ENCODE results near the gene ITLN1. TPM values are rescaled to one million over a fixed set of nuclear protein-coding genes. Genes with fewer than 3 reads are reported as not detected.
A peak's percentile ranks its signal among the peaks of the same experiment; 100 is the strongest.
"Not testable (repeated sequence)": the region's sequence is repeated elsewhere in the genome, so short reads cannot be mapped to it uniquely, and the experiment has no call there.

Gene ITLN1
- total and polyA plus RNA-seq, 2 experiments from 2014 or later, result 0.34 TPM; not detected in 1

DNA sequence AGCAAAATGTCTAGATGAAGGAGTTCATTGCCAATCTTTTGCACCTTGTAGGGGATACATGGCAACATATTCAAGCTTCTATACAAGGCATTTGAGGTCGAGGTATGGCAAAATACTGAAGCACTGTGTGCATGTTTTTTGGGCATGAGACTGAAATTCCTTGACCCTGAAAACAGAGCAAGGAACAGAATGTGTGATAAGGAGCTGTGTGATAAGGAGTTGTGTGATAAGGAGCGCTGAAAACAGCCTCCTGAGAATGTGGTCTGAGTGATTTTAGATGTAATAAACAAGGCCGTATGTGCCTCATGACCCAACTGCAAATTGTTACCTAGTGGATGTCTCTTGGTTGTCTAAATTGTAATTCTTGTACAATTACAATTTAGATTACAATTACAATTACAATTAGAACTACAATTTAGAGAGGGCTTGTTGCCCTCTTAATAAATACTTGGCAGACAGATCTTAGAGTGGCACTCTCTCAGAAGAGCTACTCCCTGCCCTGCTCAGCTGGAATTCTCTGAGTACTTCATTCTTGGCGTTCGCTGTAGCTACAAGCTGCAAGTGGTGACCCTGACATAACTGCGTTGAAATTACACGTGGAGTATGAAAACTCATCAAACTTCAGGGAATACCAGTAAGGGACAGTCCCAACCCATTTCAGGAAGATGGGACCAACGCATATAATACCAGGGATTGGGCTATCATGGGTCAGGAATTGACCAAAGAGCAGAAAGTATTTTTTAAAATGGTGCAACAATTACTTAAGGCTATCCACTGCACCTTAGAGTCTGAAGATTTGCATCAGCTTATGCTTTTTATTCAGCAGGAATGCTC lies 20.0 kb upstream of the ITLN1 start:
- Histone ChIP-seq H3K4me1 (ENCODE audit: low read depth) (peaks cover 13% of the 10 kb centered on the region), H3K27ac (peak overlapping the region; percentile 66), H3K27me3 (no peaks in the 10 kb centered on the region), H3K9me3 (ENCODE audit: low read depth) (no peaks in the 10 kb centered on the region), H3K36me3 (no peaks in the 10 kb centered on the region), H3K4me3 (no peak overlapping the region)
- TF ChIP-seq, protein P1, sequence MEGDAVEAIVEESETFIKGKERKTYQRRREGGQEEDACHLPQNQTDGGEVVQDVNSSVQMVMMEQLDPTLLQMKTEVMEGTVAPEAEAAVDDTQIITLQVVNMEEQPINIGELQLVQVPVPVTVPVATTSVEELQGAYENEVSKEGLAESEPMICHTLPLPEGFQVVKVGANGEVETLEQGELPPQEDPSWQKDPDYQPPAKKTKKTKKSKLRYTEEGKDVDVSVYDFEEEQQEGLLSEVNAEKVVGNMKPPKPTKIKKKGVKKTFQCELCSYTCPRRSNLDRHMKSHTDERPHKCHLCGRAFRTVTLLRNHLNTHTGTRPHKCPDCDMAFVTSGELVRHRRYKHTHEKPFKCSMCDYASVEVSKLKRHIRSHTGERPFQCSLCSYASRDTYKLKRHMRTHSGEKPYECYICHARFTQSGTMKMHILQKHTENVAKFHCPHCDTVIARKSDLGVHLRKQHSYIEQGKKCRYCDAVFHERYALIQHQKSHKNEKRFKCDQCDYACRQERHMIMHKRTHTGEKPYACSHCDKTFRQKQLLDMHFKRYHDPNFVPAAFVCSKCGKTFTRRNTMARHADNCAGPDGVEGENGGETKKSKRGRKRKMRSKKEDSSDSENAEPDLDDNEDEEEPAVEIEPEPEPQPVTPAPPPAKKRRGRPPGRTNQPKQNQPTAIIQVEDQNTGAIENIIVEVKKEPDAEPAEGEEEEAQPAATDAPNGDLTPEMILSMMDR (IDR thresholded peaks at IDR 0.05; ENCODE audit: low read depth, low read length), result no peak
- peak; percentile 32 to 89 for DNase-seq (ENCODE audit: low read depth in 1 of 2, low spot score in 1 of 2)

DNA sequence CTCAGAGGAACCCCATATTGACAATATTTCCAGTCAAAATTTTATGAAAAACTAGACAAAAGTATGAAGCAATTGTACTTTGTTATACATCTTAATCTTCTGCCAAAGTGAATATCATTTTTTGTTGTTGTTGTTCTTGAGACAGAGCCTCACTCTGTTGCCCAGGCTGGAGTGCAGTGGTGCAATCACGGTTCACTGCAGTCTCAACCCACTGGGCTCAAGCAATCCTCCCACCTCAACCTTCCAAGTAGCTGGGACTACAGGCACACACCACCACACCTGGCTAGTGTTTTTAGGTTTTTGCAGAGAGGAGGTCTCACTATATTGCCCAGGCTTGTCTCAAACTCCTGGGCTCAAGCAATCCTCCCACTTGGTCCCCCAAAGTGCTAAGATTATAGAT lies 17.3 kb upstream of the ITLN1 start:
- not testable (repeated sequence) for H3K36me3 ChIP-seq; H3K27me3 ChIP-seq; H3K9me3 ChIP-seq (ENCODE audit: low read depth); H3K27ac ChIP-seq; H3K4me3 ChIP-seq
- peak in 1 of 2 donors; percentile 15 for DNase-seq (ENCODE audit: low read depth in 1 of 2, low spot score in 1 of 2)
- peaks cover 13% of the 10 kb centered on the region for H3K4me1 ChIP-seq (ENCODE audit: low read depth)

DNA sequence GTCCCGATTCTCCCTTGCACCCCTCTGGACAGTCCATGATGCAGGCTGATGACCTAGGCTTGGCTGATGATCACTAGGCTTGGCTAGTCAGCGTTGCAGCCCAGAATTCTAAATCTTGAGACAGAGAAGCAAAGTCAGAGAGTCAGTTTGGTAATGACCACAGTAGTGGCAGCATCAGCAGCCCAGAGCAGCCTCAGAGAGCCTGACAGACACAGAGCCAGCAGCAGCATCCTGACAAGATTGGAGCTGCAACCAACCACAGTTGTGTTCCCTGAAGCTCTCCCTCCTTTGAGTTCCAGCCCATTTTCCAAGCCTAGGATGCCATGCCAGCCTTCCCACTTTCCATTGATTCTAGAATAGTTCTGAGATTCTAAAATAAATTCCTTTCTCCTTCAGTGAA lies 16.8 kb upstream of the ITLN1 start:
- H3K4me1 ChIP-seq (ENCODE audit: low read depth), result peaks cover 13% of the 10 kb centered on the region
- H3K27ac ChIP-seq, result no peak overlapping the region
- TF ChIP-seq, protein P1 (IDR thresholded peaks at IDR 0.05; ENCODE audit: low read depth, low read length), result no peak
- no peak overlapping the region for H3K4me3 ChIP-seq
- H3K9me3 ChIP-seq (ENCODE audit: low read depth), result no peaks in the 10 kb centered on the region
- peak in 1 of 2 donors; percentile 15 for DNase-seq (ENCODE audit: low read depth in 1 of 2, low spot score in 1 of 2)
- no peaks in the 10 kb centered on the region for H3K27me3 ChIP-seq
- H3K36me3 ChIP-seq, result no peaks in the 10 kb centered on the region

DNA sequence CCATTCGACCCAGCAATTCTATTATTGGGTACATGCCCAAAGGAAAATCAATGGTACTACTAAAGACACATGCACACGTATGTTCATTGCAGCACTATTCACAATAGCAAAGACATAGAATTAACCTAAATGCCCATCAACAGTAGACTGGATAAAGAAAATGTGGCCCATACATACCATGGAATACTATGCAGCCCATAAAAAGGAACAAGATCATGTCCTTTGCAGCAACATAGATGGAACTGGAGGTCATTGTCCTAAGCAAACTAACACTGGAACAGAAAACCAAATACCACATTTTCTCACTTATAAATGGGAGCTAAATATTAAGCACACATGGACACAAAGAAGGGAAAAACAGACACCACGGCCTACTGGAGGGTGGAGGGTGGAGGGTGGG lies 15.7 kb upstream of the ITLN1 start:
- not testable (repeated sequence) for H3K9me3 ChIP-seq (ENCODE audit: low read depth); H3K36me3 ChIP-seq; H3K27me3 ChIP-seq; H3K4me3 ChIP-seq; DNase-seq (ENCODE audit: low read depth in 1 of 2, low spot score in 1 of 2); H3K27ac ChIP-seq
- peaks cover 13% of the 10 kb centered on the region for H3K4me1 ChIP-seq (ENCODE audit: low read depth)

DNA sequence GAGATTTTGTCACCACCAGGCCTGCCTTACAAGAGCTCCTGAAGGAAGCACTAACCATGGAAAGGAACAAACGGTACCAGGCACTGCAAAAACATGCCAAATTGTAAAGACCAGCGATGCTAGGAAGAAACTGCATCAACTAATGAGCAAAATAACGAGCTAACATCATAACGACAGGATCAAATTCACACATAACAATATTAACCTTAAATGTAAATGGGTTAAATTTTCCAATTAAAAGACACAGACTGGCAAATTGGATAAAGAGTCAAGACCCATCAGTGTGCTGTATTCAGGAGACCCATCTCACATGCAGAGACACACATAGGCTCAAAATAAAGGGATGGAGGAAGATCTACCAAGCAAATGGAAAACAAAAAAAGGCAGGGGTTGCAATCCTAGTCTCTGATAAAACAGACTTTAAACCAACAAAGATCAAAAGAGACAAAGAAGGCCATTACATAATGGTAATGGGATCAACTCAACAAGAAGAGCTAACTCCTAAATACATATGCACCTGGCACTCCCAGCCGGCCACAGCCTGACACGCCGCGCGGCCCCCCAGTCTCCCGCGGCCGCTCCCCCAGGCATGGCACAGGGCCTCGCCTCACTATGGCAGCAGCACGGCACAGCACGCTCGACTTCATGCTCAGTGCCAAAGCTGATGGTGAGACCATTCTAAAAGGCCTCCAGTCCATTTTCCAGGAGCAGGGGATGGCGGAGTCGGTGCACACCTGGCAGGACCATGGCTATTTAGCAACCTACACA lies 9.6 kb upstream of the ITLN1 start:
- not testable (repeated sequence) for H3K36me3 ChIP-seq; DNase-seq (ENCODE audit: low read depth in 1 of 2, low spot score in 1 of 2); H3K4me3 ChIP-seq; H3K27ac ChIP-seq; H3K4me1 ChIP-seq (ENCODE audit: low read depth); H3K27me3 ChIP-seq; H3K9me3 ChIP-seq (ENCODE audit: low read depth)

DNA sequence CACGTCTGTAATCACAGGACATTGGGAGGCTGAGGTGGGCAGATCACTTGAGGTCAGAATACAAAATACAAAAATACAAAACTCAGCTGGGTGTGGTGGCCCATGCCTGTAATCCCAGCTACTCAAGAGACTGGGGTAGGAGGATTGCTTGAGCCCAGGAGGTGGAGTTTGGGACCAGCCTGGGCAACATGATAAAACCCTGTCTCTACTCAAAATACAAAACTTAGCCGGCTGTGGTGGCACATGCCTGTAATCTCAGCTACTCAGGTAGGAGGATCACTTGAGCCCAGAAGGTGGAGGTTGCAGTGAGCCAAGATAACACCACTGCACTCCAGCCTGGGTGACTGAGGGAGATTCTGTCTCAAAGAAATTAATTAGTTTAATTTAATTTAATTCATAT lies 6.5 kb upstream of the ITLN1 start:
- H3K27me3 ChIP-seq, result no peaks in the 10 kb centered on the region
- DNase-seq (ENCODE audit: low read depth in 1 of 2, low spot score in 1 of 2), result peak in 1 of 2 donors; percentile 11
- no peak overlapping the region for H3K4me3 ChIP-seq
- H3K36me3 ChIP-seq, result no peaks in the 10 kb centered on the region
- no peaks in the 10 kb centered on the region for H3K9me3 ChIP-seq (ENCODE audit: low read depth)
- H3K4me1 ChIP-seq (ENCODE audit: low read depth), result no peaks in the 10 kb centered on the region
- H3K27ac ChIP-seq, result no peak overlapping the region
- TF ChIP-seq, protein P1 (IDR thresholded peaks at IDR 0.05; ENCODE audit: low read depth, low read length), result no peak

DNA sequence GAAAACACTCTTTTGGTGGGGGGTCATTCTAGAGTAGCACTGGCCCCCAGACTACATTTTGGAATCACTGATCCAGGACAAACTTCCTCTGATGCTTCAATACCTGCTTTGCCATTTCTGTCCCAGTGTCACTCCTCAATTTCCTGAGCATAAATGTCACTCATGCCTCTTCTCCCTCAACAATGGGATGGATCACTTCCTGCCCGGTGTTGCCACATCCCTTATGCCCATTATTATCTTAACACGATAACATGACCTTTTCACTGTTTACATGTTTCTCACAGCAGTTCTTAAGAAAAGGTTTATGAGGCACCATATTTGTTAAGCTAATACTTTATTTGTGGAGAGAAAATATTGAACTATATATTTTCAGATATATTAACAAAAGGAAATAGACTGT lies 3.9 kb upstream of the ITLN1 start:
- Histone ChIP-seq H3K27me3 (no peaks in the 10 kb centered on the region), H3K27ac (no peak overlapping the region), H3K4me1 (ENCODE audit: low read depth) (no peaks in the 10 kb centered on the region), H3K36me3 (no peaks in the 10 kb centered on the region), H3K4me3 (no peak overlapping the region), H3K9me3 (ENCODE audit: low read depth) (no peaks in the 10 kb centered on the region)
- peak in 1 of 2 donors; percentile 8 for DNase-seq (ENCODE audit: low read depth in 1 of 2, low spot score in 1 of 2)
- TF ChIP-seq, protein P1 (IDR thresholded peaks at IDR 0.05; ENCODE audit: low read depth, low read length), result no peak

Data from cardiac muscle cell (in vitro differentiated cells and primary cell).